HEK293 (cell line): ENCODE results near the gene ZMYM5.
A peak's percentile ranks its signal among the peaks of the same experiment; 100 is the strongest.

ENCODE experiments used
- CTCF ChIA-PET: fragments of 350-600 bp; formaldehyde crosslinking; extraction: SDS; loops from one replicate; lab custom pipeline; 2021; ENCODE audit warnings: antibody characterized with exemption; lab: Yijun Ruan, JAX
- POLR2A ChIA-PET: fragments of 300-600 bp; formaldehyde crosslinking; extraction: SDS; loops from one replicate; lab custom pipeline; 2020; ENCODE audit warnings: antibody characterized with exemption, inconsistent platforms; lab: Yijun Ruan, JAX
- H3K27ac ChIP-seq: fragments of 200-500 bp; sonication (Bioruptor generic); 2 replicates; pipeline ENCODE4 v1.5.1; 2014; ENCODE audit warnings: low read depth, low read length, control low read depth, inconsistent platforms; ENCODE audit errors: extremely low read depth
- H3K36me3 ChIP-seq, 2 experiments: fragments of 200-500 bp in 1 of 2; sonication (Bioruptor generic) in 1 of 2; 1 replicate in 1 of 2; 2 replicates in 1 of 2; pipeline ENCODE4 v1.5.1; 2014 to 2017; ENCODE audit warnings: inconsistent platforms in 2 of 2, low read length in 2 of 2; ENCODE audit not compliant: control insufficient read depth in 2 of 2, insufficient read depth in 1 of 2
- H3K4me1 ChIP-seq: fragments of 200-500 bp; sonication (Bioruptor generic); 2 replicates; pipeline ENCODE4 v1.5.1; 2014; ENCODE audit warnings: mild to moderate bottlenecking, low read length, inconsistent platforms; ENCODE audit not compliant: control insufficient read depth, insufficient read depth
- H3K4me3 ChIP-seq: 2 replicates; pipeline ENCODE4 v1.5.1; 2011; ENCODE audit warnings: low read depth, mild to moderate bottlenecking, control low read depth, low read length, moderate library complexity
- H3K9me3 ChIP-seq: fragments of 200-500 bp; sonication (Bioruptor generic); 2 replicates; pipeline ENCODE4 v1.5.1; 2014; ENCODE audit warnings: low read depth, low read length, inconsistent platforms; ENCODE audit not compliant: control insufficient read depth, insufficient read depth
- EGR2 ChIP-seq: fragments of 450-650 bp; formaldehyde crosslinking; IDR thresholded peaks from 2 replicates; pipeline ENCODE4 v1.5.1; 2016; ENCODE audit warnings: low read depth, missing biosample characterization, missing genetic modification characterization
- GLI2 ChIP-seq: fragments of 450-650 bp; formaldehyde crosslinking; IDR thresholded peaks from 2 replicates; pipeline ENCODE4; 2017; ENCODE audit warnings: missing biosample characterization, missing genetic modification characterization, low read depth, borderline replicate concordance
- IKZF3 ChIP-seq: fragments of 450-650 bp; IDR thresholded peaks from 2 replicates; pipeline ENCODE4 v1.5.0; 2018; ENCODE audit warnings: missing biosample characterization, mild to moderate bottlenecking, missing genetic modification characterization, moderate library complexity
- KLF1 ChIP-seq: fragments of 450-650 bp; formaldehyde crosslinking; IDR thresholded peaks from 2 replicates; pipeline ENCODE4 v1.5.1; 2016; ENCODE audit warnings: missing biosample characterization, missing genetic modification characterization
- KLF9 ChIP-seq: fragments of 450-650 bp; formaldehyde crosslinking; IDR thresholded peaks from 2 replicates; pipeline ENCODE4 v1.5.1; 2016; ENCODE audit warnings: missing biosample characterization, missing genetic modification characterization, low read depth
- MEIS1 ChIP-seq: sonication (generic); formaldehyde crosslinking; IDR thresholded peaks from 2 replicates; pipeline ENCODE4 v1.8.1; 2022; ENCODE audit warnings: missing genetic modification reagents, mild to moderate bottlenecking, borderline replicate concordance
- MYNN ChIP-seq: fragments of 450-650 bp; formaldehyde crosslinking; IDR thresholded peaks from 2 replicates; pipeline ENCODE4 v1.5.1; 2016; ENCODE audit warnings: missing biosample characterization, missing genetic modification characterization, borderline replicate concordance
- PBX3 ChIP-seq: sonication (generic); formaldehyde crosslinking; IDR thresholded peaks from 2 replicates; pipeline ENCODE4 v1.8.1; 2022; ENCODE audit warnings: mild to moderate bottlenecking, moderate library complexity, missing genetic modification reagents
- PRDM4 ChIP-seq: fragments of 450-650 bp; formaldehyde crosslinking; IDR thresholded peaks from 2 replicates; pipeline ENCODE4 v1.5.1; 2017; ENCODE audit warnings: missing biosample characterization, missing genetic modification characterization
- PRDM6 ChIP-seq: fragments of 450-650 bp; formaldehyde crosslinking; IDR thresholded peaks from 2 replicates; pipeline ENCODE4 v1.5.1; 2017; ENCODE audit warnings: missing biosample characterization, missing genetic modification characterization
- RBAK ChIP-seq: fragments of 450-650 bp; formaldehyde crosslinking; IDR thresholded peaks from 2 replicates; pipeline ENCODE4 v1.5.1; 2016; ENCODE audit warnings: missing biosample characterization, missing genetic modification characterization
- SCRT1 ChIP-seq: fragments of 450-650 bp; formaldehyde crosslinking; IDR thresholded peaks from 2 replicates; pipeline ENCODE4 v1.5.1; 2016; ENCODE audit warnings: missing biosample characterization, missing genetic modification characterization, borderline replicate concordance
- SP3 ChIP-seq: fragments of 450-650 bp; formaldehyde crosslinking; IDR thresholded peaks from 2 replicates; pipeline ENCODE4 v1.5.1; 2016; ENCODE audit warnings: missing biosample characterization, missing genetic modification characterization
- TCF7L2 ChIP-seq: IDR thresholded peaks from 2 replicates; pipeline ENCODE4 v1.6.1; 2011; ENCODE audit warnings: low read depth, mild to moderate bottlenecking, inconsistent platforms, low read length, moderate library complexity, borderline replicate concordance
- YY1 ChIP-seq: fragments of 450-650 bp; formaldehyde crosslinking; IDR thresholded peaks from 2 replicates; pipeline ENCODE4 v1.5.1; 2018; ENCODE audit warnings: missing biosample characterization, missing genetic modification characterization
- ZBTB10 ChIP-seq: fragments of 450-650 bp; formaldehyde crosslinking; IDR thresholded peaks from 2 replicates; pipeline ENCODE4 v1.5.1; 2016; ENCODE audit warnings: missing biosample characterization, missing genetic modification characterization
- ZBTB48 ChIP-seq: fragments of 450-650 bp; formaldehyde crosslinking; IDR thresholded peaks from 2 replicates; pipeline ENCODE4 v1.5.1; 2016; ENCODE audit warnings: missing biosample characterization, missing genetic modification characterization
- ZNF132 ChIP-seq: fragments of 450-650 bp; formaldehyde crosslinking; IDR thresholded peaks from 2 replicates; pipeline ENCODE4 v1.5.1; 2017; ENCODE audit warnings: missing biosample characterization, missing genetic modification characterization, borderline replicate concordance
- ZNF37A ChIP-seq: fragments of 450-650 bp; IDR thresholded peaks from 2 replicates; pipeline ENCODE4 v1.5.1; 2018; ENCODE audit warnings: missing biosample characterization, missing genetic modification characterization
- ZNF416 ChIP-seq: fragments of 450-650 bp; formaldehyde crosslinking; IDR thresholded peaks from 2 replicates; pipeline ENCODE4 v1.5.1; 2016; ENCODE audit warnings: missing biosample characterization, missing genetic modification characterization
- ZNF610 ChIP-seq: fragments of 450-650 bp; formaldehyde crosslinking; IDR thresholded peaks from 2 replicates; pipeline ENCODE4 v1.5.1; 2016; ENCODE audit warnings: missing biosample characterization, missing genetic modification characterization, borderline replicate concordance
- ZNF626 ChIP-seq: fragments of 450-650 bp; sonication (Bioruptor Pico); formaldehyde crosslinking; IDR thresholded peaks from 2 replicates; pipeline ENCODE4 v1.5.1; 2018; ENCODE audit warnings: missing biosample characterization, missing genetic modification characterization, inconsistent platforms
- ZNF664 ChIP-seq: fragments of 450-650 bp; formaldehyde crosslinking; IDR thresholded peaks from 2 replicates; pipeline ENCODE4 v1.5.1; 2016; ENCODE audit warnings: missing biosample characterization, missing genetic modification characterization
- ZNF670 ChIP-seq: fragments of 450-650 bp; formaldehyde crosslinking; IDR thresholded peaks from 2 replicates; pipeline ENCODE4 v1.5.1; 2016; ENCODE audit warnings: missing biosample characterization, missing genetic modification characterization, low read depth

Gene ZMYM5

GRCh38 chr13:19863323-19864023 is at the start of gene ZMYM5:
Gene ZMYM5 (minus strand): TSS chr13:19863649. CDS start chr13:19852180, 11,469 bp downstream.
- Histone ChIP-seq H3K27ac (peak within 1 kb of the TSS; percentile 94), H3K9me3 (no peaks in the 10 kb centered on the region), H3K4me1 (0 out of 2 replicates have a peak, but pooled peaks cover 3% of the 10 kb centered on the region), H3K36me3 (peaks cover 3 to 20% of the 10 kb centered on the region in 2 experiments; a peak in 2 of 3 replicates), H3K4me3 (peak within 1 kb of the TSS; percentile 61)
- ChIA-PET CTCF (interaction anchor here (0.6 kb wide), 1 partner anchor 30 kb away, joined by 3 read pairs; no protein-coding TSS in a partner anchor), POLR2A (interaction anchor here (0.6 to 1.8 kb wide), 14 partner anchors 10 to 334 kb away, joined by 3 to 20 read pairs (median 4); partner anchors contain the start of gene MPHOSPH8)
- TF ChIP-seq TCF7L2 (no peak), PRDM4 (tag by site-specific recombination) (no peak), MYNN (tag by site-specific recombination) (no peak), ZNF626 (tag by site-specific recombination) (no peak), PRDM6 (tag by site-specific recombination) (no peak), SP3 (tag by site-specific recombination) (peak; percentile 82), ZNF37A (tag by site-specific recombination) (no peak), ZBTB10 (tag by site-specific recombination) (no peak), ZNF132 (no peak), ZBTB48 (no peak), RBAK (tag by site-specific recombination) (no peak), ZNF610 (no peak), IKZF3 (tag by site-specific recombination) (peak; percentile 62), YY1 (tag by site-specific recombination) (no peak), MEIS1 (CRISPR knock-in tag) (no peak), ZNF664 (no peak), PBX3 (CRISPR knock-in tag) (peak; percentile 100), ZNF670 (no peak), KLF1 (no peak), KLF9 (peak; percentile 47), ZNF416 (tag by site-specific recombination) (no peak), SCRT1 (tag by site-specific recombination) (no peak), EGR2 (peak; percentile 89), GLI2 (tag by site-specific recombination) (no peak)
